ENCODE data around the gene LMF1. TPM values are rescaled to one million over a fixed set of nuclear protein-coding genes. Genes with fewer than 3 reads are reported as not detected.
"Not testable (repeated sequence)": the region's sequence is repeated elsewhere in the genome, so short reads cannot be mapped to it uniquely, and the experiment has no call there.

The LMF1 gene
- total RNA-seq, 1 donor from 2014 or later: 8.9 TPM

- DNase-seq (ENCODE audit: low read depth in 2 of 2): no peak
Observed at GRCh38 chr16:851871-852270, 118.9 kb downstream of the LMF1 start.

DNA sequence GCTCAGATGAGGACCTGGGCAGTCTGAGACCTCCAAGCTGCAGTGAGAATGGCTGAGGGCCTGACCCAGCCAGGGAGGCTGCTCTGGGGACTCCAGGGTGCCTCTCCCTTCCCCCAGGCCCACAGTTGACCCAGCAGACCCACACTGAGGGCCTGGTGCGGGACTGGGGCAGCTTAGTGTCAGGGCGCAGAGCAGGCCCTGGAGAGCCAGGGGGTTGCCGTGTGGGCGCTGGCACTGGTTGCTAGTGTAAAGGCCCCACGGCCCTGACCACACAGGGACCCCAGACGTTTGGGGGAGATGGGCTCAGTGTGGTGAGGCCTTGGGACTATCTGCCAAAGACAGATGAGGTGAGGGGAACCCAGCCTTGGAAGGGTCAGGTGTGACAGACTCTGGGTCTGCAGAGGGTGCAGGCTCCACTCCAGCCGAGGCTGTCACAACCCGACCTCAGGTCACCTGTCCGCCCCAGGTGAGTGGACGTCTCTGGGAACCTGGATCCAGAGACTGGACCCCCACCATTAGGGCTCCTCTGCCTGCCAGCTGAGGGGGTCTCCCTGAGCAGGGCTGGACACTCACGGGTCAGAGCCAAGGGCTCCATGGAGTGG is 119.5 kb downstream of the LMF1 start:
- DNase-seq (ENCODE audit: low read depth in 2 of 2): no peak

DNA sequence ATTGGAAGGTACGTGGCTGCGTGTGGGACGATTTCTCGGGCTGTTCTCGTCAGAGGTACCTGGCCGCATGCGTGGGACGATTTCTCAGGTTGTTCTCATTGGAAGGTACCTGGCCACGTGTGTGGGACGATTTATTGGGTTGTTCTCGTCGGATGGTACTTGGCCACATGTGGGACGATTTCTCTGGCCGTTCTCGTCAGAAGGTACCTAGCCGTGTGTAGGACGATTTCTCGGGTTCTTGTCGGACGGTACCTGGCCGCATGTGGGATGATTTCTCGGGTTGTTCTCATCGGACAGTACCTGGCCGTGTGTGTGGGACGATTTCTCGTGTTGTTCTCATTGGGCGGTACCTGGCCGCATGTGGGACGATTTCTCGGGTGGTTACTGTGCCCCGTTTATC is 120.1 kb downstream of the LMF1 start:
- DNase-seq (ENCODE audit: low read depth in 2 of 2): no peak

DNA sequence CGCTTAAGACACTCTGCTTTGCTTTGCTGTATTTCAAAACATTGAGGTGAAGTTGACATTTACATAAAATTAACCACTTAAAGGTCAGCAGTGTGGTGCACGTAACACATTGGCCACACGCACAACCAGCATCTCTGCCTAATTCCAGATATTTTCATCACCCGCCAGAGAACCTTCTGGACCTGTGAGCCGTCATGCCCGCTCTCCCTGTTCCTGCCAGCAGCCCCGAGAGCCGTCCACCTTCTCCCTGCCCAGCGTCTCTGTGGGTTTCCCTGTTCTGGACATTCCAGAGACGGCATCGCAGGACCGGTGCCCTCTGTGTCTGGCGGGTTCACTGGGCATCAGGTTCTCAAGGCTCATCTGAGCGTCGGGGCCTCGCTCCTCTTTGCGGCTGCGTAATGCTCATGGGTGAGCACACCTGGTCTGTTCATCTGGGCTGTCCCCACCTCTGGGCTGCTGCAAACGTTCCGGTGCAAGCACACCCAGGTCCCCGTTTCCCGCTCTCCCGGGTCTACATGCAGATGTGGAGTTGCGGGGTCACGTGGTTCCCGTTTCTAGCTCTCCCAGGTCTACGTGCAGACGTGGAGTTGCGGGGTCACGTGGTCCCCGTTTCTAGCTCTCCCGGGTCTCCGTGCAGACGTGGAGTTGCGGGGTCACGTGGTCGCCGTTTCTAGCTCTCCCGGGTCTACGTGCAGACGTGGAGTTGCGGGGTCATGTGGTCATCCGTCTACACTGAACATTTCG is 122.1 kb downstream of the LMF1 start:
- no peak for DNase-seq (ENCODE audit: low read depth in 2 of 2)

DNA sequence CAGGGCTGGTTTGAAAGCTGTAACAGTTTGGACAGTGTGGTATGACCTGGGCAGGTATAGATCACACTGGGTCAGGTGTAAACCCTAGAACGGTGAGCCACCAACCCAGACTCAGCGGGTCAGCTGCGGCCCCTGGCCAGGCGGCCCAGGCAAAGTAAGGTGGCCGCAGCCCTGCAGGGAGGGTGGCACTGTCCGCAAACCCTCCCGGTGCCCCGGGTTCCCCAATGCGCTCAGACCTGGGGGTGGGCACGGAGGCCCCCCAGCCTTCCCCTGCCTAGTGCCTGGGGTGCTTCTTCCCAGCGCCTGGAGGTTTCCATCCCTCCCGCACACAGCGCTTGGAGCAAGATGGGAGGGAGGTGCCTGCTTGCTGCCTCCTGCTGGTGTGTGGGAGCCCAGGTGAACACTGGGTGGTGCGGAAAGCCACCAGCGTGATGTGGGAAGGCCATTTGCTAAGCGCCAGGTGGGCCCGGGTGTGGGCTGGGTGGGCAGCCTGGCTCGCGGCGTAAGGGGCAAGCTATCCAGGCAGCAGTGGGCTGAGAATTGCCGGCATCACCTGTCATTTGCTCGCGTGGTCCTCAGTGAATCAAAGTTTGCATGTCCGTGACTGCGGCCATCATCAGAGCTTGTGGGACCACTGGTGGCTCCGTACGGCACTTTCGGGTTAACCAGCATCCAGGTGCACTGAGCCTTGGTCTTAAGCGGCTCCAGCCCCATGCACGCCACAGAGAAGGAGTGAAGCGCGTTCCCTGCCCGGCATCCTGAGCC is 122.9 kb downstream of the LMF1 start:
- DNase-seq (ENCODE audit: low read depth in 2 of 2): no peak

DNA sequence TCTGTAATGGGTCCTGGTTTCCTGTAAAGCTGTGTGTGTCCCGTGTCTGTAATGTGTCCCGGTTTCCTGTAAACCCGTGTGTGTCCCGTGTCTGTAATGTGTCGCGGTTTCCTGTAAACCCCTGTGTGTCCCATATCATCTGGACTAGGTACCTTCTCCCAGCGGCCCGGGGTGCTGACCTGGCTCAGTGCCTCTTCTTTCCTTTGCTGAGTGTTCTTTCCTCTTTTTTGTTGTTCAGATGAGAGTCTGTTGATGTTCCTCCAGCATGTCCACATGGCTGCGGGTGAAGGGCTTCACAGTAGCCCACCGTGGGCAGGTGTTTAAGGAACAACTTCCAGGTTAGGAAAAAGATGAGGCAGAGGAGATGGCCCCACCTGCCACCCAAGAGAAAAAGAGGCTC is 123.6 kb downstream of the LMF1 start:
- DNase-seq (ENCODE audit: low read depth in 2 of 2): no peak

GRCh38 chr16:845351-845745 is 125.4 kb downstream of the LMF1 start:
- no peak for DNase-seq (ENCODE audit: low read depth in 2 of 2)

DNA sequence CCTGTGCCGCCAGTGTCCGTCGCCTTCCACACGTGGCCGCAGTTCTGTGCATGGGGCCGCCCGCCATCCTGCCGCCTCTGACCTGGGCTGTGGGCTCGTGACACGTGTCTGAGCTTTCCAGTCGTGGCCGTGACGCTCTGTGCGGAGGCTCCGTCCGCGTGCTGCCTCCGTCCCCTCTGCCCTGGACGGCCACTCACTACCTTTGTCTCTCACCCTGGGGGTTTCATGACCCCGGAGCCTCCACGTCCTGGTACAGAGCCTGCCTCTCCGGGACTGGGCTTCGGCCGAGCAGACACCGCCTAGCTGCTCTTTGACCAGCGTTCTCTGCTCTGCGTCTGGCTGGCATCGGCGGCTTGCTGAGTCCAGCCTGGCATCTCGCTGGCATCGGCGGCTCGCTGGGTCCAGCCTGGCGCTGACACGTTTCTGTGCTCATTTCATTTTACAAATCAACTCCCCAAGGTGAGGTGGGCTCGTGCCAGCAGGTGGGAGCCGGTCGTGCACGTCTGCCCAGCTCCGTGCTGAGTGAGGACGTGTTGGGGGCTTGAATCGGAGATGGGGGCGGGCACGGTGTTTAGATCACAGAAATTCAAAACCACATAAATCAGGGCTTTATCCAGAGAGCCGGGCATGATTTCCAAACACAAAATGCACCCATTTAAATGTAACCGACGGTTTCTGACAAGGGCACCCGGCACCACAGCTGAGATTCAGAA is 126.0 kb downstream of the LMF1 start:
- DNase-seq (ENCODE audit: low read depth in 2 of 2): no peak

- no peak for DNase-seq (ENCODE audit: low read depth in 2 of 2)
Observed at GRCh38 chr16:843771-844170, 127.0 kb downstream of the LMF1 start.

GRCh38 chr16:842711-843560 is 127.8 kb downstream of the LMF1 start:
- DNase-seq (ENCODE audit: low read depth in 2 of 2): no peak

DNA sequence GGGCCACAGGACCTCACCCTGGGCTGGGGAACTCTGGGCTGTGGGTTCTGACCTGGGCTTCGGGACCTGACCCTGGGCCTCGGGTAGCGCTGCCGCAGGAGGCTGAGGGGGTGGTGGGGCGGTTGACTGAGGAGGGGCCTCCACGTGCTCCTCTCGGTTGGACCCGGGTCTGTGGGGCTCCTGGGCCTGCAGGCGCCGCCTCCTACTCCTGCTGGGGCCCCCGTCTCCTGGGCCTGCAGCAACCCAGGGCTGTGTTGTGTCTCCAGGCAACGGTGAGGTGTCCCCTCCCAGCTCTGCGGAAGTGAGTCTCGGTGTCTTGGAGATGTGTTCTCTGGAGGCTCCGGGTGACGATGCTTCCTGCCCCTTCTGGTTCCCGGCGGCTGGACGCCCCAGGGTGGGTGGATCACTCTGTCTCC is 128.7 kb downstream of the LMF1 start:
- DNase-seq (ENCODE audit: low read depth in 2 of 2): peak in 1 of 2 donors; percentile 88

DNA sequence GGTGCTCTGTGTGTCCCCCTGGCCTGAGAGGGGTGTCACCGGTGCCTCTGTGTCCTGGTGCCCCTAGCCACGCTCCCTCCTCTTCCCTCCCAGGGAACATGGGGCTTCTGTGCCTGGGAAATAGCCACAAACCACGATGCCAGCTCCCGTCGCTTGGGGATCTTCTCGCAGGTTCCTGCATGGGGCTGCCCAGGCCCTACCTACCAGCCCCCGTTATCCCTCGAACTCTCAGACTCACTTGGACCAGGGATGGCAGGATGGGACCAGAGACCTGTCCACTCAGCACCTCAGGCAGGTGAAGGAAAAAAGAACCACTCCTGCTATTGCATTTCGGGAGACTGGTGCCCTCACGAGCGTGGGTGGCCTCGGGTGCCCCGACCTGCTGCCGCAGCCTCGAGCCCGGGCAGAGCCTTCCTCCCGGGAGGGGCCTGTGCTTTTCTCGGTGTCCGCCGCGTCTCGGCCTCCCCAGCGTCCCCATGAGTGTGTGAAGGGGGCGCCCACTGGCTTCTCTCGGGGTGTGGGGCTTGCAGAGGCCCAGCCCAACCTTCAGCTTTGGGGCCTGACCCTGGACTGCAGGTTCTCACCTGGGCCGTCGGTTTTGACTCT is 129.2 kb downstream of the LMF1 start:
- no peak for DNase-seq (ENCODE audit: low read depth in 2 of 2)

GRCh38 chr16:840561-841454 is 130.0 kb downstream of the LMF1 start:
- DNase-seq (ENCODE audit: low read depth in 2 of 2): no peak

GRCh38 chr16:839643-840408 is 131.0 kb downstream of the LMF1 start:
- DNase-seq (ENCODE audit: low read depth in 2 of 2): no peak

DNA sequence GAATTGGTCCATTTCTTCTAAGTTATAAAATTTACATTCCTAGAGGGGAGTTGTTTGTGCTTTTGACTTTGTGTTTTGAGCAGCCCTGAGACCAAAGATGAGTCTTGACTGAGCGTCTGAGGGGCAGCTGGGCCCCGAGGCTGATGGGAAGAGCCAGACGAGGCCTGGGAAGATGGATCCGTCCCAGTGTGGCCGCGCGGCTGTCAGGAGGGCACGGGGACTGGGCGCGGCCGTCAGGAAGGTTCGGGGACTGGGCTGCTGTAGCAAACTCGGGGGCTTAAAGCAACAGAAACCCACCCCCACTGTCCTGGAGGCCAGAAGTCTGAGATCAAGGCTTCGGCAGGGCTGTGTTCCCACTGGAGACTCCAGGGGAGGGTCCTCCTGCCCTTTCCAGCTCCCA is 132.0 kb downstream of the LMF1 start:
- no peak for DNase-seq (ENCODE audit: low read depth in 2 of 2)

GRCh38 chr16:836822-837221 is 134.0 kb downstream of the LMF1 start:
- DNase-seq (ENCODE audit: low read depth in 2 of 2): not testable (repeated sequence)

GRCh38 chr16:836221-836620 is 134.6 kb downstream of the LMF1 start:
- no peak for DNase-seq (ENCODE audit: low read depth in 2 of 2)

GRCh38 chr16:835373-835772 is 135.4 kb downstream of the LMF1 start:
- no peak for DNase-seq (ENCODE audit: low read depth in 2 of 2)

GRCh38 chr16:833411-833810 is 137.4 kb downstream of the LMF1 start:
- no peak for DNase-seq (ENCODE audit: low read depth in 2 of 2)
